ENCODE results near the gene TGM6.

GRCh38 chr20:2365091-2365490, 15.6 kb upstream of the TGM6 start:
- TF ChIP-seq POLR2A (IDR thresholded peaks at IDR 0.05), result no peak
- TF ChIP-seq EP300 (IDR thresholded peaks at IDR 0.05), result no peak

Data from stomach (tissue), 4 donors.